GM18526 (cell line): ENCODE measurements around the gene LMBR1.

Experiments used
- POLR2A ChIP-seq: IDR thresholded peaks from 3 replicates; pipeline ENCODE4 v1.6.1; 2011; ENCODE audit not compliant: insufficient read length; ENCODE audit errors: extremely low read depth

The LMBR1 gene

GRCh38 chr7:156892821-156893706, at the start of gene LMBR1:
Gene LMBR1 (minus strand): TSS chr7:156893183. CDS start chr7:156892993, 190 bp downstream.
- TF ChIP-seq POLR2A, result peak; percentile 86

GRCh38 chr7:156942708-156943090, 49.7 kb upstream of the LMBR1 start:
- TF ChIP-seq POLR2A, result no peak

- TF ChIP-seq POLR2A, result no peak
Measured at GRCh38 chr7:156941393-156942182, 48.6 kb upstream of the LMBR1 start.

- TF ChIP-seq POLR2A, result no peak
Measured at GRCh38 chr7:156940421-156941122, 47.6 kb upstream of the LMBR1 start.

- TF ChIP-seq POLR2A, result no peak
Measured at GRCh38 chr7:156935250-156935649, 42.3 kb upstream of the LMBR1 start.

- TF ChIP-seq POLR2A, result no peak
Measured at GRCh38 chr7:156932006-156932405, 39.0 kb upstream of the LMBR1 start.

GRCh38 chr7:156929789-156930539, 37.0 kb upstream of the LMBR1 start:
- no peak for TF ChIP-seq POLR2A

- no peak for TF ChIP-seq POLR2A
Measured at GRCh38 chr7:156928406-156928747, 35.4 kb upstream of the LMBR1 start.

- TF ChIP-seq POLR2A, result no peak
Measured at GRCh38 chr7:156927571-156928405, 34.8 kb upstream of the LMBR1 start.

- TF ChIP-seq POLR2A, result no peak
Measured at GRCh38 chr7:156920076-156920475, 27.1 kb upstream of the LMBR1 start.

- TF ChIP-seq POLR2A, result no peak
Measured at GRCh38 chr7:156919132-156919713, 26.2 kb upstream of the LMBR1 start.

- TF ChIP-seq POLR2A, result no peak
Measured at GRCh38 chr7:156918635-156919034, 25.7 kb upstream of the LMBR1 start.

- no peak for TF ChIP-seq POLR2A
Measured at GRCh38 chr7:156907656-156908055, 14.7 kb upstream of the LMBR1 start.

GRCh38 chr7:156906200-156906649, 13.2 kb upstream of the LMBR1 start:
- TF ChIP-seq POLR2A, result no peak
